ENCODE measurements around the gene ABCA6. TPM values are rescaled to one million over a fixed set of nuclear protein-coding genes. Genes with fewer than 3 reads are reported as not detected.

ABCA6 gene
- total and polyA plus RNA-seq, 9 of the 15 experiments (the other 6 are each of a cell fraction or from before 2014, with no cell fraction given), result 0.06 to 0.73 (median 0.15) TPM

Small RNA genes within 50 kb of the gene (microRNA-seq; reads per million reads assigned to microRNA genes)
- gene MIR4524A (ENCODE audit: borderline microRNAs expressed) (not detected), gene MIR4524B (ENCODE audit: borderline microRNAs expressed) (not detected)

Small RNA genes within 50 kb of the gene (small RNA-seq; reads per million reads assigned to genes)
- not detected for gene MIR4524B

Other genes starting within 250 kb of the ABCA6 start
- 7.2 and 12.9 TPM in 2 replicates for gene ABCA8, start 186.5 kb downstream of the ABCA6 start, total RNA-seq (2014; rRNA removed)
- 12.7 and 15.1 TPM in 2 replicates for gene ABCA8, start 186.5 kb downstream of the ABCA6 start, total RNA-seq (2014; rRNA removed; fragmentation: Illumina TruSeq; extraction: Trizol)
- gene ABCA8, start 186.5 kb downstream of the ABCA6 start, total RNA-seq (2015; rRNA removed; fragmentation: Illumina TruSeq; extraction: Trizol), result 13.2 and 13.9 TPM in 2 replicates
- gene ABCA8, start 186.5 kb downstream of the ABCA6 start, total RNA-seq (2021), result 8.5 and 10.4 TPM in 2 replicates
- gene ABCA8, start 186.5 kb downstream of the ABCA6 start, polyA plus RNA-seq (2011; rRNA removed), result 1.4 and 2.6 TPM in 2 replicates
- 11.6 and 12.9 TPM in 2 replicates for gene ABCA8, start 186.5 kb downstream of the ABCA6 start, polyA plus RNA-seq (2014; fragmentation: Illumina TruSeq; extraction: Trizol)
- gene ABCA8, start 186.5 kb downstream of the ABCA6 start, polyA plus RNA-seq (2014; fragmentation: Nextera tagmentation; extraction: Ambion mirVana), result 1 to 10 TPM; 1.8 to 2.2 TPM
- gene ABCA8, start 186.5 kb downstream of the ABCA6 start, polyA plus RNA-seq (2014; rRNA removed), result 12.0 and 13.1 TPM in 2 replicates
- gene ABCA9, start 81.0 kb downstream of the ABCA6 start, total RNA-seq (2014; rRNA removed), result 0.98 TPM in 1 of 2 replicates, not detected in the other
- not detected in 2 replicates for gene ABCA9, start 81.0 kb downstream of the ABCA6 start, total RNA-seq (2014; rRNA removed; fragmentation: Illumina TruSeq; extraction: Trizol)
- 0.04 TPM in 1 of 2 replicates, not detected in the other for gene ABCA9, start 81.0 kb downstream of the ABCA6 start, total RNA-seq (2015; rRNA removed; fragmentation: Illumina TruSeq; extraction: Trizol)
- not detected in 2 replicates for gene ABCA9, start 81.0 kb downstream of the ABCA6 start, total RNA-seq (2021)
- 0.24 TPM in 1 of 2 replicates, not detected in the other for gene ABCA9, start 81.0 kb downstream of the ABCA6 start, polyA plus RNA-seq (2011; rRNA removed)
- not detected in 2 replicates for gene ABCA9, start 81.0 kb downstream of the ABCA6 start, polyA plus RNA-seq (2014; fragmentation: Illumina TruSeq; extraction: Trizol)
- not detected for gene ABCA9, start 81.0 kb downstream of the ABCA6 start, polyA plus RNA-seq (2014; fragmentation: Nextera tagmentation; extraction: Ambion mirVana)
- 0.01 TPM in 1 of 2 replicates, not detected in the other for gene ABCA9, start 81.0 kb downstream of the ABCA6 start, polyA plus RNA-seq (2014; rRNA removed)
- gene ABCA10, start 86.9 kb upstream of the ABCA6 start, total RNA-seq (2014; rRNA removed), result 0.12 and 0.45 TPM in 2 replicates
- gene ABCA10, start 86.9 kb upstream of the ABCA6 start, total RNA-seq (2014; rRNA removed; fragmentation: Illumina TruSeq; extraction: Trizol), result 0.15 TPM in 1 of 2 replicates, not detected in the other
- not detected in 2 replicates for gene ABCA10, start 86.9 kb upstream of the ABCA6 start, total RNA-seq (2015; rRNA removed; fragmentation: Illumina TruSeq; extraction: Trizol)
- 0.09 and 0.16 TPM in 2 replicates for gene ABCA10, start 86.9 kb upstream of the ABCA6 start, total RNA-seq (2021)
- gene ABCA10, start 86.9 kb upstream of the ABCA6 start, polyA plus RNA-seq (2011; rRNA removed), result 0.03 and 0.04 TPM in 2 replicates
- 0.15 TPM in 1 of 2 replicates, not detected in the other for gene ABCA10, start 86.9 kb upstream of the ABCA6 start, polyA plus RNA-seq (2014; fragmentation: Illumina TruSeq; extraction: Trizol)
- gene ABCA10, start 86.9 kb upstream of the ABCA6 start, polyA plus RNA-seq (2014; fragmentation: Nextera tagmentation; extraction: Ambion mirVana), result under 1 TPM; 0.13 to 0.17 TPM
- 0.36 TPM in 1 of 2 replicates, not detected in the other for gene ABCA10, start 86.9 kb upstream of the ABCA6 start, polyA plus RNA-seq (2014; rRNA removed)
- gene ABCA5, start 185.2 kb upstream of the ABCA6 start, total RNA-seq (2014; rRNA removed), result 0.73 and 1.1 TPM in 2 replicates
- 1.7 and 2.2 TPM in 2 replicates for gene ABCA5, start 185.2 kb upstream of the ABCA6 start, total RNA-seq (2014; rRNA removed; fragmentation: Illumina TruSeq; extraction: Trizol)
- gene ABCA5, start 185.2 kb upstream of the ABCA6 start, total RNA-seq (2015; rRNA removed; fragmentation: Illumina TruSeq; extraction: Trizol), result 1.1 and 1.4 TPM in 2 replicates
- 1.2 and 2.3 TPM in 2 replicates for gene ABCA5, start 185.2 kb upstream of the ABCA6 start, total RNA-seq (2021)
- 1.9 TPM in 2 replicates for gene ABCA5, start 185.2 kb upstream of the ABCA6 start, polyA plus RNA-seq (2011; rRNA removed)
- 0.74 and 1.1 TPM in 2 replicates for gene ABCA5, start 185.2 kb upstream of the ABCA6 start, polyA plus RNA-seq (2014; fragmentation: Illumina TruSeq; extraction: Trizol)
- gene ABCA5, start 185.2 kb upstream of the ABCA6 start, polyA plus RNA-seq (2014; fragmentation: Nextera tagmentation; extraction: Ambion mirVana), result 1 to 10 TPM in 1 of 2 experiments, under 1 TPM in 1; 0.84 to 2.1 TPM
- 0.76 and 2.0 TPM in 2 replicates for gene ABCA5, start 185.2 kb upstream of the ABCA6 start, polyA plus RNA-seq (2014; rRNA removed)

Data from K562 (cell line).